ENCODE data around the gene CCDC85B. TPM values are rescaled to one million over a fixed set of nuclear protein-coding genes. Genes with fewer than 3 reads are reported as not detected.
A peak's percentile ranks its signal among the peaks of the same experiment; 100 is the strongest.

Gene CCDC85B
- total and polyA plus RNA-seq, 2 of the 8 experiments (the other 6 are each of a cell fraction or from before 2014, with no cell fraction given) = 19.8 to 30.8 TPM

GRCh38 chr11:65888163-65888814, 2.2 kb upstream of the CCDC85B start, which contains the start of gene FIBP:
Gene FIBP, minus strand, starts transcription at chr11:65888471. Its CDS starts 53 bp downstream, at chr11:65888418.
- H3K56ac ChIP-seq (replicated peaks; ENCODE audit: insufficient read length, low read depth, low read length) = peak within 1 kb of the TSS; percentile 59
- H4K5ac ChIP-seq (ENCODE audit: insufficient read length, low read depth, low read length) = peak within 1 kb of the TSS; percentile 89
- H3K79me1 ChIP-seq (ENCODE audit: low read depth, low read length) = no peaks in the 10 kb centered on the region
- peak within 1 kb of the TSS; percentile 95 for H4K91ac ChIP-seq (replicated peaks; ENCODE audit: insufficient read length, low read length)
- no peak within 1 kb of the TSS for H2BK20ac ChIP-seq (ENCODE audit: low read length)
- peak within 1 kb of the TSS; percentile 73 to 84 (median 79) for H3K4me3 ChIP-seq (ENCODE audit: extremely low read depth in 1 of 4, insufficient read depth in 2 of 4, low read depth in 3 of 4, low read length in 4 of 4)
- no peak within 1 kb of the TSS for H2BK120ac ChIP-seq (replicated peaks; ENCODE audit: low read depth, low read length)
- H3K27me3 ChIP-seq (replicated peaks in 1 of 4; ENCODE audit: control insufficient read depth in 3 of 4, extremely low read depth in 1 of 4, insufficient read depth in 3 of 4, low read length in 3 of 4) = peaks cover 0 to 14% (median 8%) of the 10 kb centered on the region in 4 experiments; a peak in 6 of 7 replicates
- CTCF ChIA-PET (ENCODE audit: partially characterized antibody) = interaction anchor here (0.6 to 19.6 kb wide), 49 partner anchors 11 to 380 kb away, joined by 3 to 283 read pairs (median 6); partner anchors contain the start of genes AP5B1, BANF1, CFL1 and CTSW
- no peak within 1 kb of the TSS for H3K23ac ChIP-seq (ENCODE audit: insufficient read length)
- H4K20me1 ChIP-seq (replicated peaks in 1 of 2; ENCODE audit: control insufficient read depth in 1 of 2, insufficient read depth in 2 of 2, low read length in 2 of 2) = peaks cover 7 to 9% of the 10 kb centered on the region in 2 experiments
- FAIRE-seq (no peak), DNase-seq (ENCODE audit: low read depth in 1 of 2, low spot score in 2 of 2) (peak; percentile 87 to 98)
- H3K9me3 ChIP-seq (ENCODE audit: insufficient read depth in 2 of 2, low read depth in 1 of 2, low read length in 1 of 2) = no peaks in the 10 kb centered on the region
- WGBS, 2 experiments (ENCODE audit: extremely low coverage in 1 of 2, insufficient coverage in 1 of 2, insufficient read length in 1 of 2, insufficient replicate concordance in 2 of 2, low coverage in 1 of 2, low lambda C conversion rate in 2 of 2, missing lambda C conversion rate in 1 of 2) = 2% methylated on average over 32 of the region's 57 CpGs; no CpG with 5 or more reads in 1 of the 2 experiments
- peaks cover 0 to 27% (median 12%) of the 10 kb centered on the region in 4 experiments; a peak in 5 of 7 replicates for H3K4me1 ChIP-seq (replicated peaks in 1 of 4; ENCODE audit: control insufficient read depth in 3 of 4, insufficient read depth in 4 of 4, low read length in 3 of 4)
- H3K14ac ChIP-seq (ENCODE audit: insufficient read length) = no peak within 1 kb of the TSS
- H2BK15ac ChIP-seq (ENCODE audit: low read length) = peak within 1 kb of the TSS; percentile 92; the same call in 1 of the 2 replicates
- no peak within 1 kb of the TSS for H3K4ac ChIP-seq (replicated peaks; ENCODE audit: insufficient read length, low read depth, low read length)
- peaks cover 8 to 18% (median 15%) of the 10 kb centered on the region in 4 experiments; a peak in 7 of 8 replicates for H3K36me3 ChIP-seq (ENCODE audit: control insufficient read depth in 2 of 4, insufficient read depth in 4 of 4, low read length in 3 of 4)
- peak within 1 kb of the TSS; percentile 87 for H3K18ac ChIP-seq (ENCODE audit: extremely low read depth, low read length)
- POLR2A ChIA-PET (ENCODE audit: partially characterized antibody) = interaction anchor here (0.7 to 39.7 kb wide), 18 partner anchors 9 to 383 kb away, joined by 3 to 1071 read pairs (median 3); partner anchors contain the start of genes BANF1, CFL1, EFEMP2 and KAT5
- H3K27ac ChIP-seq (ENCODE audit: low read depth, low read length) = peak within 1 kb of the TSS; percentile 75
- peak within 1 kb of the TSS; percentile 29; the same call in 1 of the 2 replicates for H2AFZ ChIP-seq (ENCODE audit: low read length)
- peak within 1 kb of the TSS; percentile 94 to 97 for H3K4me2 ChIP-seq (ENCODE audit: insufficient read depth in 1 of 2, low read depth in 2 of 2, low read length in 2 of 2)
- peak within 1 kb of the TSS; percentile 87 for H2BK5ac ChIP-seq (ENCODE audit: low read depth, low read length)
- peaks cover 0 to 4% of the 10 kb centered on the region in 2 experiments; a peak in 1 of 4 replicates for H3K79me2 ChIP-seq (ENCODE audit: control insufficient read depth in 1 of 2, insufficient read depth in 2 of 2, low read length in 2 of 2)
- peaks cover 25% of the 10 kb centered on the region for H3K23me2 ChIP-seq (ENCODE audit: low read depth, low read length)
- peak within 1 kb of the TSS; percentile 90; the same call in 1 of the 2 replicates for H4K8ac ChIP-seq (ENCODE audit: extremely low read depth, insufficient read depth, low read length)
- no peak within 1 kb of the TSS for H2AK5ac ChIP-seq (ENCODE audit: low read depth, low read length)
- H2BK12ac ChIP-seq (ENCODE audit: low read depth, low read length) = no peak within 1 kb of the TSS; the same call in 1 of the 2 replicates
- peak within 1 kb of the TSS in 3 of 4 experiments; percentile 58 to 71 (median 69); a peak in 5 of 7 replicates for H3K9ac ChIP-seq (replicated peaks in 1 of 4; ENCODE audit: extremely low read depth in 1 of 4, low read depth in 3 of 4, low read length in 3 of 4)
- no peak for TF ChIP-seq BCL11A (IDR thresholded peaks at IDR 0.05; ENCODE audit: low read depth in 2 of 2, low read length in 2 of 2)

Data from H1 (cell line).